ENCODE data around the gene IP6K3.

GRCh38 chr6:33765368-33765767, 18.7 kb upstream of the IP6K3 start:
- TF ChIP-seq MEF2A (IDR thresholded peaks at IDR 0.05; ENCODE audit: borderline replicate concordance, low read depth): no peak
- no peak for TF ChIP-seq CTCF (IDR thresholded peaks at IDR 0.05)

All from SK-N-SH (cell line).